Epidermal melanocyte (primary cell): ENCODE data around the gene PEX16.

Experiments used
- DNase-seq: peaks from one replicate; pipeline ENCODE4 v3.0.0; 2011; ENCODE audit warnings: low spot score; ENCODE audit not compliant: insufficient read length

The PEX16 gene

GRCh38 chr11:45917623-45918330, at the start of gene PEX16:
Gene PEX16 (minus strand): TSS chr11:45917877. CDS start chr11:45917811, 66 bp downstream.
- peak; percentile 99 for DNase-seq

DNA sequence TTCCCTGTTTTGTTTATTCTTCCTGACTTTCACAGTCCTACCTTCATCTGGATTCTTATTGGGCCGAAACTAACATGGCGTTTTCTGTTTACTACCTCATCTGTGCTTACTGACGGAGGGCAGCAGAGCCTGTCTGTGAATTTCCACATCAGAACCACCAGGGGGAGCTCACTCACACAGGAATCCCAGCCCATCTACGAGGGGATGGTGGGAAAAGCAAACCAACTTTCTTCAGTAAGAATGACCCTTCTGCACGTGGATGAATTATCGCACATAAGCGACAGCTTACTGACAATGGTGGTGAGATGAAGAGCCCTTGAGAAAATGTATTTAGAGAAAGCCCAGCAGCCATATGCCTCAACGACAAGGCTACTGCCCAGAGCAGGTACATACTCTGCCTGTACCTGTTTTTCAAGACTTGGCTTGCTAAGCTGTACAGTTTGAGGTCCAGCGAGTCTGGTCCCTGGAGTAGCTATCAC, 47.3 kb upstream of the PEX16 start:
- DNase-seq, result peak; percentile 31

DNA sequence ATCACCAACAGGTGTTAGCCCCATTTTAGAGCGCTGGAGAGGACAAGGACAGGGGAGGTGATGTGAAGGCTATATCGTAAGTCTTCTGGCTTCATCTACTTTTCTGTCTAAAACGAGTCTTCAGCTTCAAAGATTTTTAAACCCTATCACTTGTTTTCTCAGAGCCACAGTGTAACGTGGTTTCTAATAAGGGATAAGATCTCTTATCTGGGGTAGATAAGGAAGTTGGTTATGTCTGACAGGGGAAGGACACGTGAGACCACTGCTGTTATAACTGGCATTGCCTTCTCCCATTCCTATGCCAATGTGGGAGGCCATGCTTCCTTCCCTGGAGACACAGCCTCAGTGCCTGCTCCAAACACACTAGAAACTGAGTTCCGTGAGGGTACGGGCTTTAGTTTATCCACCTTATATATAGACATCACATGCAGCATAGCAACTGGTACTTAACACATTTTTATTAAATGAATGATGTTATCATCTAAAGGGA, 44.1 kb upstream of the PEX16 start:
- no peak for DNase-seq

GRCh38 chr11:45960387-45961095, 42.9 kb upstream of the PEX16 start:
- no peak for DNase-seq

- no peak for DNase-seq
Observed at GRCh38 chr11:45959851-45960250, 42.2 kb upstream of the PEX16 start.

GRCh38 chr11:45949992-45950407, 32.3 kb upstream of the PEX16 start:
- no peak for DNase-seq

GRCh38 chr11:45948356-45948755, 30.7 kb upstream of the PEX16 start:
- DNase-seq, result no peak

- DNase-seq, result no peak
Observed at GRCh38 chr11:45947885-45948284, 30.2 kb upstream of the PEX16 start.

DNA sequence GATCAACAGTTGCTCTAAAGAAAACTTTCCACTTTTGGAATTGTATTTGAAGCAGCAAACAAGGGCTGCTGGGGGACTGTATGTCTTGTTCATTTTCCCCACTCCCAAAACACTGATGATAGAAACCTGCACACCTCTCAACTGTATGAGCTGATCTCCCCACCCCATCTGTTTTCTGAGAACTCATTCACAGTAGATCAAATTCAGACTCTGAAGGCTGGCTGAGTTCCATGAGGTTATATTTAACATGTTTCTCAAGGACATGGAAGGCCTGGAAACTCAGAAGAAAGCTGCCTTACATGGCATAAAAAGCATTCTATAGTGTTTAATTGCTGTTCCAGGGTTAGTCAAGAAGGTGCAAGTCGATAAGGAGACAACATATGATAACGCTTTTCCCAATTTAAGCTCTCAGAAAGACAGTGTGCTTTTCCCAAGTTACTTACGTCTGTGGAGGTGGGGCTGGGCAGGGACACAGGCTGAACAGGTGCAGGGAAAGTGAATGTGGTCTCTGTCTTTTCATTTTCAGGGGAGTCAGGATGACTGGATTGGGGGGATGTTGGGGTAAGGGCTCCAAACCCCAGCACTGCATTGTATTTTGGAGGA, 27.8 kb upstream of the PEX16 start:
- no peak for DNase-seq

GRCh38 chr11:45942381-45942780, 24.7 kb upstream of the PEX16 start:
- no peak for DNase-seq

DNA sequence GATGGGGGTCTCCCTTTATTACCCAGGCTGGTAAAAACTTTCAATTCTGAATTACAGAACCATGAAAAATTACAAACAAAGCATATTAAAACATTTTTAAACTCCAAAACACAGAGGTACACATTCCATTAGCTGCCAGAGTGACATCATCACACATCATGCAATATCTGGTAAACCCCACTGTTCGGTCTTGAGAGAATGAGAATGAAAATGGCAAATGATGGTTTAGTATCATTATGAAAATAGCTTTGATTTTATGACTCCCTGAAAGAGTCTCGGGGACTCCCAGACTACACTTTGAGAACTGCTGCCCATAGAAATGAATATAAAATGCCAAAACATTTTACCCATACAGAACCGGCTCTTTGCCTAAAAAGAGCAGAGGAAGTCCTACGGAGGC, 23.6 kb upstream of the PEX16 start:
- no peak for DNase-seq

DNA sequence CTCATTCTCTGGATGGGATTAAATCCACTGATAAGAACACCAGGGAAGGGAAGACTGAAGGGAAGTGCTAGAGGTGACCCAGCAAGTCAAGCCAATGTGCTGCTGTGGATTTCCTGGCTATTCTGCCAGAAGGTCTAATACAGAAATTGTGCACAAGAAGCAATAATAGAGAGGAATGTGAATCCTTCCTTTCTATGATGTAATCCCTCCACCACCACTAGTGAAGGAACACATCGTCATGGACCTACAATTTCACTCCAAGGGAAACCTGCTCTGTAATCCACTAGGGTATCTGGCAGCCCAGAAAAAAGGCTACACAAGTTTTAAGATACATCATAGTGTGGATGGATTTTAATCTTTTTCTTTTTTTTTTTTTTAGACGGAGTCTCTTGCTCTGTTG, 22.2 kb upstream of the PEX16 start:
- DNase-seq, result no peak

- no peak for DNase-seq
Observed at GRCh38 chr11:45937916-45938315, 20.2 kb upstream of the PEX16 start.

- DNase-seq, result no peak
Observed at GRCh38 chr11:45936511-45937054, 18.9 kb upstream of the PEX16 start.

- no peak for DNase-seq
Observed at GRCh38 chr11:45935349-45936064, 17.8 kb upstream of the PEX16 start.

DNA sequence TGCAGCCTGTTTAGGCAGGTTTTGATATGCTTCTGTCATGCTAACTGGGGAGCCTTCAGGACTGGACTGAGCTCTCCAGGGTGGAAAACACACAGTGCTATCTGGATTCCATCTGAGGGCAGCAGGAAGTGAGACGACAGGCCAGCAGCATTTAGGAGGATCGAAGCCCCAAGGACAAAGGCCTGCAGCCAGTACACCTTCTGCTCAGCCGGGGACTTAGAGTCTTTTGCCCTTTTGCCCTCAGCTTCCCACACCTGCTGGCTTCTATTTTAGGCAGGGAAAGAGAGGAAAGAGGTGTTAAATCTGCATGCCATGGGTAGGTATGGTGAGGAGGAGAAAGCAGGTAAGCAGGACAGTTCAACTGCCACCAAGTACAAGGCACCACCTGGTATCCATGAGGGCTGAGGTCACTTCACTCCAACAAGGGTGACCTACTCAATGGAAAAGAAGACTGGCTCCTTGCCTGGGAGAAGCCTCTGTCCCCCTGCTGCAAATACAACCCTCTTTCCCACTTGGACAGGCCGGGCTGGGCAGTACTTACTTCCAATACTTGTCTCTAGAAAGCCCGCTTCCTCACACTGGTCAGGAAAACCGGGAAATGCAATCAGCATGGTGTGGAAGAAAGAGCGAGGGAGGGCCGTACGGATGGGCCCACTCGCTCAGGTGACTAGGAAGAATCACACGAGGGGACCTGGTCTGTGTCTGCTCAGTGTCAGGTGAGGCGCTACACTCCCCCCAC, 17.1 kb upstream of the PEX16 start:
- DNase-seq, result no peak

DNA sequence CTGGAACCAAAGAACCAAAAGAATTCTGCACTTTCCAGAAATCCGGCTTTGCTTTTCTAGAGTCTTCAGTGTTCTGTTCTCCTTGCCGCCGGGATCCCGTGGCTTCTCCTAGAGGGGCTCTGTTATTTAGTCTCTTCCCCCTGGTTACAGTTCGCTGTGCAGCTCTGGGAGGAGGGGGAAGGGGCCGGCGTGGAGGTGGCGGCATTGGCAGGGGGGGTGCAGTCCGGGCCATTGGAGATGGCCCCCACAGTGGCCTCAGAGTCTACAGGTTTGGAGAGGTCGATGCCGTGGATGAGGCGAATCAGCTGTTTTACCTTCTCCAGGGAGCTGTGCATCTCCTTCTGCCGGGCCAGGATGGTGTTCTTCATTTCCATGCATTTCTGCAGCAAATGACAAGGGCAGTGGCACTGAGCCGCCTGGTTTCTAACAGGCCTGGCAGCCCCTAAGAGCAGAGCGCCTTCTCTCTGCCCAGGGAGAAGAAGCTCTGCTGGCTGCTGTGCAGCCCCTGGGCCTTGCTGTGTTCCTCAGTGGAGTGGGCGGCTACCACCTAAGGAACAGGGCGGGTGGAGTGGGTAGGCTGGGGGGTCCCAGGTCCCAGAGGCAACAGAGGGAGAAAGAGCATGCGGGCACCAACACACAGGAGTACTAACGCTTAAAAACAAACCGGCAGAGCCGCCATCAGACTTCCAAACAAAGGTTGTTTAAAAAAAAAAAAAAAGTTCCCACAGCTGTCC, 16.3 kb upstream of the PEX16 start:
- DNase-seq, result no peak

DNA sequence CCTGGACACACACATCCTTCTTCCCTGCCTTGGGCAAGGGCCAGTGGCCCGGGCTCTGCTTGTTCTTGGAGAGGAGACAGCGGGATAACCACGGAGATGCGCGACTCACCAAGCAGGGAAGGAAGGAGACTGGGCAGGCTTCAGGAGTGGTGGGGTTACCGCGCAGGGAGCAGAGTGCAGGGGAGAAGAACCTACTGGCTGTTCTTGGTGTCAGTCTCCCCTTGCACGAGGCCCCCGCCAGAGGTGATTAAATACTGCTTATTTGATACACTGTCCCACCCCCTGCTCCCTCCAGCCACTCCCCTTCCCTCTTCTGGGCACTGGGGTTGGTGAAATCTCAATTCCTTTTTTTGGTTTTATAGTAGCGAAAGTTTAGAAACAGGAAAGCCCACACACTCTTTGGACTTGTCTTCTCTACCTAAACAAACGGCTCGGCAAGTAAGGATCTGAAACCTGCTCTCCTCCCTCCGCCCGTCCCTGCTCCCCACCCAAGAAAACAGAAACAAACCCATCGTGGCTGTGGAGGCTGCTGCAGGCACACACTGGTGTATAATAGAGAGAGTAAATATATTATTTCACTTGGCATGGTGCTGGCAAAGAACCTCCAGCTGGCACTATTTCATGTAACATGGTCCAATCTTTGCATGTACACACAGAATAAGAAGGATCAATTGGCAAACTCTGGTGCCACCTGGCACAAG, 15.6 kb upstream of the PEX16 start:
- no peak for DNase-seq

- DNase-seq, result no peak
Observed at GRCh38 chr11:45932217-45932616, 14.5 kb upstream of the PEX16 start.
